ENCODE results near the gene CASP3.

The CASP3 gene

DNA sequence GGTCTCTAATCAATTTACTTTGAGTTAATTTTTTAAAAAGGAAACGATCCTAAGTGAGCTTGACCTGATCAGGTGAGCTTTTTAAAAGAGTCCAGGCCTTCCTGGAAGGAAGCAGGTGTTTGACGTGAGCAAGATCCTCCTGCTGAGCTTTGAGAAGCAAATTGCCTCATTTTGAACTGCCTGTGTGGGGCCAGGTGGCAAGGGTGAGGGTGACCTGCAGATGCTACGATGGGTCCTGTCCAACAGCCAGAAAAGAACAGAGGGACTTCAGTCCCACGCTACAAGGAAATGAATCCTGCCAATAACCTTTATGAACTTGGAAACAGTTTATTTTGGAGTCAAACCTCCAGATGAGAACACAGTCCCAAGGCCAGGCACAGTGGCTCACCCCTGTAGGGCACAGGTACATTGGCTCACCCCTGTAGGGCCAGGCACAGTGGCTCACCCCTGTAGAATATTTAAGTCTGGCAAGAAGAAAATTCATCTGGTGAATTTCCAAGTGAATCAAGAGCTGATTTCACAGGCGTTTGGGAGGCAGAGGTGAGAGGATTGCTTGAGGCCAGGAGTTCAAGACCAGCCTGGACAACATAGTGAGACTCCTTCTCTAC is 58.1 kb downstream of the CASP3 start:
- Histone ChIP-seq H3K4me3 (ENCODE audit: low read depth in 1 of 2, low read length in 2 of 2) (no peak overlapping the region), H3K4me1 (ENCODE audit: control insufficient read depth in 1 of 2, insufficient read depth in 2 of 2, low read length in 2 of 2) (no peaks in the 10 kb centered on the region), H3K9me3 (ENCODE audit: control insufficient read depth in 1 of 2, low read length in 2 of 2) (no peaks in the 10 kb centered on the region), H3K27ac (ENCODE audit: low read length) (no peak overlapping the region), H3K36me3 (ENCODE audit: control insufficient read depth in 1 of 2, insufficient read depth in 2 of 2, low read length in 2 of 2) (no peaks in the 10 kb centered on the region), H3K27me3 (ENCODE audit: low read depth, low read length) (no peaks in the 10 kb centered on the region)

GRCh38 chr4:184590196-184590595 is 59.1 kb downstream of the CASP3 start:
- no peaks in the 10 kb centered on the region for H3K27me3 ChIP-seq (ENCODE audit: low read depth, low read length)
- H3K27ac ChIP-seq (ENCODE audit: low read length), result no peak overlapping the region
- no peaks in the 10 kb centered on the region for H3K9me3 ChIP-seq (ENCODE audit: control insufficient read depth in 1 of 2, low read length in 2 of 2)

GRCh38 chr4:184588893-184589292 is 60.4 kb downstream of the CASP3 start:
- no peaks in the 10 kb centered on the region for H3K27me3 ChIP-seq (ENCODE audit: low read depth, low read length)
- no peaks in the 10 kb centered on the region for H3K36me3 ChIP-seq (ENCODE audit: control insufficient read depth in 1 of 2, insufficient read depth in 2 of 2, low read length in 2 of 2)
- no peak overlapping the region for H3K4me3 ChIP-seq (ENCODE audit: low read depth in 1 of 2, low read length in 2 of 2)
- no peak overlapping the region for H3K27ac ChIP-seq (ENCODE audit: low read length)
- H3K9me3 ChIP-seq (ENCODE audit: control insufficient read depth in 1 of 2, low read length in 2 of 2), result no peaks in the 10 kb centered on the region
- H3K4me1 ChIP-seq (ENCODE audit: control insufficient read depth in 1 of 2, insufficient read depth in 2 of 2, low read length in 2 of 2), result no peaks in the 10 kb centered on the region

More at GRCh38 chr4:184590196-184590595, 59.1 kb downstream of the CASP3 start:
- Histone ChIP-seq H3K4me3 (ENCODE audit: low read depth in 1 of 2, low read length in 2 of 2) (no peak overlapping the region), H3K4me1 (ENCODE audit: control insufficient read depth in 1 of 2, insufficient read depth in 2 of 2, low read length in 2 of 2) (no peaks in the 10 kb centered on the region), H3K36me3 (ENCODE audit: control insufficient read depth in 1 of 2, insufficient read depth in 2 of 2, low read length in 2 of 2) (no peaks in the 10 kb centered on the region)

- Histone ChIP-seq H3K4me3 (ENCODE audit: low read depth in 1 of 2, low read length in 2 of 2) (no peak overlapping the region), H3K27me3 (ENCODE audit: low read depth, low read length) (no peaks in the 10 kb centered on the region), H3K27ac (ENCODE audit: low read length) (no peak overlapping the region), H3K36me3 (ENCODE audit: control insufficient read depth in 1 of 2, insufficient read depth in 2 of 2, low read length in 2 of 2) (no peaks in the 10 kb centered on the region), H3K4me1 (ENCODE audit: control insufficient read depth in 1 of 2, insufficient read depth in 2 of 2, low read length in 2 of 2) (no peaks in the 10 kb centered on the region), H3K9me3 (ENCODE audit: control insufficient read depth in 1 of 2, low read length in 2 of 2) (no peaks in the 10 kb centered on the region)
Observed at GRCh38 chr4:184587701-184588100, 61.5 kb downstream of the CASP3 start.

DNA sequence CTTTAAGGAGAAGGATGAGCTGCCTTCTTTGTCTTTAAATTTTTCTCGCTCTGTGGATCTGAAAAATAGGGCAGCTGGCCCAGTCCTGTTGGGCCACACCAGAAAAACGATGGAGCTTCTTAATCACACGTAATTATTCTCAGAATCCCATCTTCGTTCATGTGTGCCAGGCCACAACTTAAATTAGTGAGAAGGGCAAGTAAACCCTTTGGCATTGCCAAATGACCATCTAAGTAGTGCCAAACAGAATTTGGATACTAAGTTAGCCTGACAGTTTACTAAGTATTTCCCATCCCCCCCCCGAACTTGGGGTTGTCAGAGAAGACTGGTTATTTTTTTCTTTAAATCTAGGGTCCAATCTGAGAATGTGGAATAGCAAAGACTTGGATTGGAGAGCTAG is 62.0 kb downstream of the CASP3 start:
- H3K36me3 ChIP-seq (ENCODE audit: control insufficient read depth in 1 of 2, insufficient read depth in 2 of 2, low read length in 2 of 2), result no peaks in the 10 kb centered on the region
- H3K27me3 ChIP-seq (ENCODE audit: low read depth, low read length), result no peaks in the 10 kb centered on the region
- H3K4me3 ChIP-seq (ENCODE audit: low read depth in 1 of 2, low read length in 2 of 2), result no peak overlapping the region
- no peak overlapping the region for H3K27ac ChIP-seq (ENCODE audit: low read length)
- no peaks in the 10 kb centered on the region for H3K4me1 ChIP-seq (ENCODE audit: control insufficient read depth in 1 of 2, insufficient read depth in 2 of 2, low read length in 2 of 2)
- no peaks in the 10 kb centered on the region for H3K9me3 ChIP-seq (ENCODE audit: control insufficient read depth in 1 of 2, low read length in 2 of 2)

DNA sequence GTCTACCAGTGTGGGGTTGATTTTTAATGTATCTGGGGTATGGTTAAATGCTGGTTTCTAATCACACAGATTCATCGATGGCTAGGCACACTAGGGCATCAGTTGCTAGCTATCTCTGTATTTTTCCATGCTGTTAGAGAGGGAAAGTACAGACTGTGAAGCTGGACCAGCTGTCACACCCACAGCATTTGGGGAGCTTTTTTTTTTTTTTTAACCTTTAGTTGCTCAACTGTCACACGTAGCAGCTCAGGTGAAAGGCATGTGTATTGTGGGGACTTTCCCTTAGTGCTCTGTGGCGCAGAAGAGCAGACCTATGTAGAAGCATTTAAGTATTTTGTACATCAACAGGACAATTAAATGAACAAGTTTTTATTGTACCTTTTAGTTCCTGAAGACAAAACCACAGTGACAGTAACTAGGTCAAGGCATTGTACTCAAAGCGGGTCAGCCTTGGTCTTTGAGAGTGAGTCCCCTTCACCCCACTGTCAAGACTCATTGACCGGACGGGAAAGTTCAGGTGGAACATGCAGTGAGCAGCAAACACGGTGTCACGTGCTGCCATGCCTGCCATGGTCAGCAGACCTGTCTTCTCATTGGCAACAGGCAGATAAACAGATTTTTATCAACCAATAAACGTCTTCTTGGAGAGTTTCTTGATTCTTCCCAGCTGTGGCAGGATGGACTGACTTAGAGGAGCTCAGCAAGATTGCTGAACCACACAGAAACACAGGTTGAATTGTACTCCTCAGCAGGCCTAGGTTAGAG is 65.3 kb downstream of the CASP3 start:
- no peak overlapping the region for H3K4me3 ChIP-seq (ENCODE audit: low read depth in 1 of 2, low read length in 2 of 2)
- no peak overlapping the region for H3K27ac ChIP-seq (ENCODE audit: low read length)
- H3K9me3 ChIP-seq (ENCODE audit: control insufficient read depth in 1 of 2, low read length in 2 of 2), result no peaks in the 10 kb centered on the region
- H3K27me3 ChIP-seq (ENCODE audit: low read depth, low read length), result no peaks in the 10 kb centered on the region
- H3K36me3 ChIP-seq (ENCODE audit: control insufficient read depth in 1 of 2, insufficient read depth in 2 of 2, low read length in 2 of 2), result no peaks in the 10 kb centered on the region
- H3K4me1 ChIP-seq (ENCODE audit: control insufficient read depth in 1 of 2, insufficient read depth in 2 of 2, low read length in 2 of 2), result no peaks in the 10 kb centered on the region

All from muscle layer of duodenum (tissue), 2 donors.